ENCODE results near the gene PIGC. TPM values are rescaled to one million over a fixed set of nuclear protein-coding genes. Genes with fewer than 3 reads are reported as not detected.
A peak's percentile ranks its signal among the peaks of the same experiment; 100 is the strongest.

Gene PIGC
- total and polyA plus RNA-seq, 3 donors from 2014 or later: 25.2 to 45.6 (median 31.3) TPM

GRCh38 chr1:172431204-172431603, 12.7 kb downstream of the PIGC start:
- no peaks in the 10 kb centered on the region for H3K4me1 ChIP-seq
- intact Hi-C loops (cut with DNase I; ENCODE audit: low total_unique reads): no loop called here
- DNase-seq: no peak
- 76 to 89% methylated on average over 2 of the region's 2 CpGs for WGBS, 2 donors
- no peak overlapping the region for H3K27ac ChIP-seq
- H3K36me3 ChIP-seq (ENCODE audit: low read depth, missing control alignments): no peaks in the 10 kb centered on the region
- H3K27me3 ChIP-seq: no peaks in the 10 kb centered on the region
- no peak overlapping the region for H3K4me3 ChIP-seq
- no peaks in the 10 kb centered on the region for H3K9me3 ChIP-seq
- TF ChIP-seq CTCF (IDR thresholded peaks at IDR 0.05): no peak
- no peak for TF ChIP-seq POLR2A (IDR thresholded peaks at IDR 0.05)

GRCh38 chr1:172430128-172430454, 13.8 kb downstream of the PIGC start:
- H3K9me3 ChIP-seq: no peaks in the 10 kb centered on the region
- intact Hi-C loops (cut with DNase I; ENCODE audit: low total_unique reads): no loop called here
- no peaks in the 10 kb centered on the region for H3K4me1 ChIP-seq
- H3K27ac ChIP-seq: no peak overlapping the region
- WGBS, 2 donors: 73 to 88% methylated on average over 1 of the region's 1 CpG
- no peak overlapping the region for H3K4me3 ChIP-seq
- DNase-seq: no peak
- TF ChIP-seq CTCF (IDR thresholded peaks at IDR 0.05): no peak
- TF ChIP-seq POLR2A (IDR thresholded peaks at IDR 0.05): no peak
- no peaks in the 10 kb centered on the region for H3K27me3 ChIP-seq
- no peaks in the 10 kb centered on the region for H3K36me3 ChIP-seq (ENCODE audit: low read depth, missing control alignments)

GRCh38 chr1:172429331-172430127, 14.3 kb downstream of the PIGC start:
- TF ChIP-seq CTCF (IDR thresholded peaks at IDR 0.05) (peak; percentile 71 to 80 (median 78)), POLR2A (IDR thresholded peaks at IDR 0.05) (no peak)
- no peak overlapping the region for H3K27ac ChIP-seq
- no peaks in the 10 kb centered on the region for H3K36me3 ChIP-seq (ENCODE audit: low read depth, missing control alignments)
- intact Hi-C loops (cut with DNase I; ENCODE audit: low total_unique reads): no loop called here
- no peaks in the 10 kb centered on the region for H3K9me3 ChIP-seq
- no peaks in the 10 kb centered on the region for H3K27me3 ChIP-seq
- no peaks in the 10 kb centered on the region for H3K4me1 ChIP-seq
- WGBS, 2 donors: 69 to 95% methylated on average over 1 of the region's 1 CpG
- DNase-seq: peak; percentile 81
- H3K4me3 ChIP-seq: no peak overlapping the region

GRCh38 chr1:172427191-172427590, 16.7 kb downstream of the PIGC start:
- H3K9me3 ChIP-seq: no peaks in the 10 kb centered on the region
- no peak for DNase-seq
- intact Hi-C loops (cut with DNase I; ENCODE audit: low total_unique reads): no loop called here
- H3K27me3 ChIP-seq: no peaks in the 10 kb centered on the region
- no peaks in the 10 kb centered on the region for H3K4me1 ChIP-seq
- H3K27ac ChIP-seq: no peak overlapping the region
- no peaks in the 10 kb centered on the region for H3K36me3 ChIP-seq (ENCODE audit: low read depth, missing control alignments)
- no peak overlapping the region for H3K4me3 ChIP-seq
- TF ChIP-seq CTCF (IDR thresholded peaks at IDR 0.05) (no peak), POLR2A (IDR thresholded peaks at IDR 0.05) (no peak)
- 90 to 92% methylated on average over 2 of the region's 2 CpGs for WGBS, 2 donors

GRCh38 chr1:172425339-172425738, 18.5 kb downstream of the PIGC start:
- 92 to 98% methylated on average over 3 of the region's 3 CpGs for WGBS, 2 donors
- intact Hi-C loops (cut with DNase I; ENCODE audit: low total_unique reads): no loop called here
- Histone ChIP-seq H3K9me3 (no peaks in the 10 kb centered on the region), H3K27ac (no peak overlapping the region), H3K4me1 (no peaks in the 10 kb centered on the region), H3K4me3 (no peak overlapping the region), H3K36me3 (ENCODE audit: low read depth, missing control alignments) (no peaks in the 10 kb centered on the region), H3K27me3 (no peaks in the 10 kb centered on the region)
- no peak for DNase-seq
- TF ChIP-seq POLR2A (IDR thresholded peaks at IDR 0.05) (no peak), CTCF (IDR thresholded peaks at IDR 0.05) (no peak)
